Nephron progenitor cell (in vitro differentiated cells): Measurements from ENCODE around the gene ARHGEF1.

ENCODE experiments used
- DNase-seq: peaks from one replicate; pipeline ENCODE4 v3.0.0; 2021
- H3K27ac Mint-ChIP-seq: 2 replicates; pipeline ENCODE4 v1.8.0; 2021; ENCODE audit warnings: mild to moderate bottlenecking, moderate library complexity, mixed read lengths
- H3K27me3 Mint-ChIP-seq: 2 replicates; pipeline ENCODE4 v1.8.0; 2021; ENCODE audit warnings: mild to moderate bottlenecking, low read depth, mixed read lengths; ENCODE audit not compliant: poor library complexity
- H3K36me3 Mint-ChIP-seq: 2 replicates; pipeline ENCODE4 v1.8.0; 2021; ENCODE audit warnings: low read depth, mixed read lengths
- H3K4me1 Mint-ChIP-seq: 2 replicates; pipeline ENCODE4 v1.8.0; 2021; ENCODE audit warnings: mixed read lengths
- H3K4me3 Mint-ChIP-seq: 2 replicates; pipeline ENCODE4 v1.8.0; 2021; ENCODE audit warnings: mild to moderate bottlenecking, moderate library complexity, mixed read lengths
- H3K9me3 Mint-ChIP-seq: 2 replicates; pipeline ENCODE4 v1.8.0; 2021; ENCODE audit warnings: mild to moderate bottlenecking, moderate library complexity, mixed read lengths
- TF ChIP-seq, protein P1 (sequence below): fragments of 200-600 bp; sonication (generic); IDR thresholded peaks from 2 replicates; pipeline ENCODE4 v1.5.0; 2021; ENCODE audit warnings: antibody characterized with exemption

Gene ARHGEF1

DNA sequence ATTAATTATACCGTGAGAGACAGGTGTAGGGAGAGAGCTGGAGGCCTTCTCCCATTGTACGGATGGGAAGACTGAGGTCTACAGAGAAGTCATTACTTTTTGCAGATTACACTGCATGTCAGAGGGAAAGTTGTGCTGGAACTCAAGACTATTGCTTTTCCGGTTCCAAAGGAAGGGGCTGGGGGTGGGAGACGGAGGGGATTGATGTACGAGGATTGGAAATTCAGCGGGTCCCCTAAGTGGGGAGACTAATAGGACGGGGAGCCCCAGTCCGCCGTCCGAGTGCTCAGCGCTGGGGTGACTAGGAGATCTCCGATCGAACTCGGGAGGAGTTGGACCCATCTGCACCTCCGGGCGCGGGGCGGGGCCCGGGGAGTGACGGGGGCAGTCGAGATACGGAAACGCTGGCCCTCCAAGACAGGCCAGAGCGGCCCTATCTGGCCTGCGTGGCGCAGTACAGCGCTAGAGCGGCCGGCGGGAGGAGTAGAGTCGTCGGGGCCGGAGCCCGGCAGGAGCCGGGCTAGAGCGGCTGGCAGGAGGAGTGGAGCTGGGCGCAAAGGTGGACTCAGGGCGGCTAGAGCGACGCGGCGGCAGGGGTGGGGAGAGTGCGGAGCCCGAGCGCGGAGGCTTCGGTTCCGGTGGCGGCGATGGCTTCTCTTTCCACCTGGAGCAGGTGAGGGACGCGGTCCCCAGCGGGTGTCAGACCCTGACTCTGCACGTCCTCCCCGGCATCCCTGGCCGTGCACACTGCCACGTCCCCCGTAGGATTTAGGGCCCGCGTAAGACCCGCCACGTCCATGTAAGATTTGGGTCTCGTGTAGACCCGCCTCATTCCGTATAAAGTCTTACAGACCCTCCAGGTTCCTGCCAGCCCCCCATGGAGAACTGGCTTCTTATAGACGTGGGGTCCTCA is 1.1 kb downstream of the ARHGEF1 start:
- no peaks in the 10 kb centered on the region for H3K36me3 Mint-ChIP-seq
- DNase-seq = peak; percentile 91
- peaks cover 51% of the 10 kb centered on the region for H3K4me1 Mint-ChIP-seq
- no peak overlapping the region for H3K27ac Mint-ChIP-seq
- H3K4me3 Mint-ChIP-seq = peak overlapping the region; percentile 94
- no peaks in the 10 kb centered on the region for H3K9me3 Mint-ChIP-seq
- TF ChIP-seq, protein P1, sequence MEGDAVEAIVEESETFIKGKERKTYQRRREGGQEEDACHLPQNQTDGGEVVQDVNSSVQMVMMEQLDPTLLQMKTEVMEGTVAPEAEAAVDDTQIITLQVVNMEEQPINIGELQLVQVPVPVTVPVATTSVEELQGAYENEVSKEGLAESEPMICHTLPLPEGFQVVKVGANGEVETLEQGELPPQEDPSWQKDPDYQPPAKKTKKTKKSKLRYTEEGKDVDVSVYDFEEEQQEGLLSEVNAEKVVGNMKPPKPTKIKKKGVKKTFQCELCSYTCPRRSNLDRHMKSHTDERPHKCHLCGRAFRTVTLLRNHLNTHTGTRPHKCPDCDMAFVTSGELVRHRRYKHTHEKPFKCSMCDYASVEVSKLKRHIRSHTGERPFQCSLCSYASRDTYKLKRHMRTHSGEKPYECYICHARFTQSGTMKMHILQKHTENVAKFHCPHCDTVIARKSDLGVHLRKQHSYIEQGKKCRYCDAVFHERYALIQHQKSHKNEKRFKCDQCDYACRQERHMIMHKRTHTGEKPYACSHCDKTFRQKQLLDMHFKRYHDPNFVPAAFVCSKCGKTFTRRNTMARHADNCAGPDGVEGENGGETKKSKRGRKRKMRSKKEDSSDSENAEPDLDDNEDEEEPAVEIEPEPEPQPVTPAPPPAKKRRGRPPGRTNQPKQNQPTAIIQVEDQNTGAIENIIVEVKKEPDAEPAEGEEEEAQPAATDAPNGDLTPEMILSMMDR = no peak
- peaks cover 45% of the 10 kb centered on the region for H3K27me3 Mint-ChIP-seq

DNA sequence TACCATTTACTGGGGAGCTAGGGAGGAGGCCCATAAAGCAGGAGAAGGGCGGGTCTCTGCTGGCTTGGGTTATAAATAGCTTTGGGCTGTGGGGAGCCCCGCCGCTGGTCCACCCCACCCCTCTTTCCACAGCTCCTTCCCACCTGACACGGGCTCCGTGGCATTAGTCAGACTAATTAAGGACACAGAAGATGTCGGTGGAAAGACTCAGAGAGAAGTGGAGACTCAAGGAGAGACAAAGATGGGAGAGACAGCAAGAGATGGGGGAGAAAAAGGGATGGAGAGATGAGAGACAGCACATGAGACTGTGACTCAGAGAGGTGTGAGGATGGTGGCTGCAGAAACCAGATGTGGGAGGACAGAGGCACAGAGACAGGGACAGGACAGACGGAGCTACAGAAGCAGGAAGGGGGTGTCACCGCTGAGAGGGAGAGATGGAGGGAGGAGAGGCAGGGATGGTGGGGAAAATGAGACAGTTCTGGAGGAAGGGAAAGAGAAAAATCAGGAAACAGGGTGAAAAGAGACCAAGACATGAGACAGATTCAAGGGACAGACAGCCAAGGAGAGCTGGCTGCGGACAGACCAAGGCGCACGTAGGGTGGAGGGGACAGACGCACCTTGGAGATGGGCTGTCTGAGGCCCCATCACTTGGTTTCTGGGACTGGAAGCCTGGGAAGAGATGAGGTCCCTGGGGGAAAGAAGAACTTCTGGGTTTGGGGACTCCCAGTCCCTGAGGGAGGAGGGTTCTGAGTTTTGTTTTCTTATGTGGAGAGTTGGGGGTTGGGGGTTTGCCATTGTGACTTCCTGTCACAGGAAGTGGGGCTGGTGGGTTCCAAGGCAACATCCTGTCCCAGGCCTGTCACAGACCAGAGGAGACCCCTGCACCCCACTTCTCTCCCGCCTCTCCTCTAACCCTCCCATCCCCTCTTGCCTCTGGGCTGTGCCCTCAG is 4.1 kb downstream of the ARHGEF1 start:
- H3K4me1 Mint-ChIP-seq = peaks cover 46% of the 10 kb centered on the region
- H3K27ac Mint-ChIP-seq = no peak overlapping the region
- DNase-seq = no peak
- H3K9me3 Mint-ChIP-seq = no peaks in the 10 kb centered on the region
- H3K27me3 Mint-ChIP-seq = peaks cover 20% of the 10 kb centered on the region
- H3K4me3 Mint-ChIP-seq = peak overlapping the region; percentile 2
- H3K36me3 Mint-ChIP-seq = no peaks in the 10 kb centered on the region
- TF ChIP-seq, protein P1 = no peak

DNA sequence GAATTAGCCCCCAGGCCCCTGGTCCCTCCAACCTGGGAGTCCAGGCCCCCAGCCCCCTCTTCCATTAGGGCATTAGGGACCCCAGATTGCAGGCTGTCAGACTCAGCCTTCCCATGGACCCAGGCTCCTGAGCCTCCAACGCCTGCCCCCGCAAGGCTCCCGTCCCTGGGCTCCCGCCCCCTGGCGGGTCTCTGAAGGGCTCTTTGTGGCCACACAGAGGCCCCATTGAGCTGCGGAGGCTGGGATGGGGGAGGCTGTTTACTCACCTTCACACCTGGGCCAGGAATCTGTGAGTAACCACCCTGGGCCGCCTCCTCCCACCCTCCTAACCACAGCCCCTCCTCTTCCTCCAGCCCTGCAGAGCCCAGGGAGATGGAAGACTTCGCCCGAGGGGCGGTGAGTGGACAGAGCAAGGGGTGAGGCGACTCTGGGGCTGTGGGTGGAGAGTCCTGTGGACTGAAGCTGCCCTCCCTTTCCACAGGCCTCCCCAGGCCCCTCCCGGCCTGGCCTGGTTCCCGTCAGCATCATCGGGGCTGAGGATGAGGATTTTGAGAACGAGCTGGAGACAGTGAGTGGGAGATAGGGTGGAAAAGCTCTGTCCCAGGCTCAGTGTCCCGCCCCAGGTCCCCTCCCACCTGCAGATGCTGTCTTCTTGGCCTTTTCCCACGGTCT is 4.9 kb downstream of the ARHGEF1 start:
- Mint-ChIP-seq H3K4me1 (peaks cover 39% of the 10 kb centered on the region), H3K4me3 (no peak overlapping the region), H3K27ac (no peak overlapping the region), H3K9me3 (no peaks in the 10 kb centered on the region), H3K36me3 (no peaks in the 10 kb centered on the region), H3K27me3 (peaks cover 12% of the 10 kb centered on the region)
- TF ChIP-seq, protein P1 = no peak
- peak; percentile 35 for DNase-seq

DNA sequence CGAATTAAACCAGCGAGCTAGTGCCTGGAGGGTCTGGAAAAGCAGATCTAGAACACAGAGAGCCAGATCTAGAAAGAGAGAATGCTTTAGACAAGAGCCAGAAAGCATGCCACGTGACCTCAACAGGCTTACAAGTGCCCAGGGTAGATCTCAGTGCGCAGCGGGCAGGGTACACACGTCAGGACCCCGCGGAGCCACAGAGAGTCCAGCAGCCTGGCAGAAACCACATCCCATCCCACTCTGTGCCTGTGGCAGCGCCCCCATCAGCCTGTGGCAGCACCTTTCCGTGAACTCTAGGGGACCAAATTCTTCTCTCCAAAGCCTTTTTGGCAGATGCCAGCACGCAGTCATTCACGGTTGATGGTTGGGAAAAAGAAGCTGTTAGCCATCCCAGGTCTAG is 5.9 kb downstream of the ARHGEF1 start:
- Mint-ChIP-seq H3K9me3 (no peaks in the 10 kb centered on the region), H3K36me3 (no peaks in the 10 kb centered on the region), H3K4me1 (peaks cover 36% of the 10 kb centered on the region), H3K27ac (no peak overlapping the region), H3K4me3 (no peak overlapping the region), H3K27me3 (peaks cover 5% of the 10 kb centered on the region)
- no peak for DNase-seq
- TF ChIP-seq, protein P1 = no peak

DNA sequence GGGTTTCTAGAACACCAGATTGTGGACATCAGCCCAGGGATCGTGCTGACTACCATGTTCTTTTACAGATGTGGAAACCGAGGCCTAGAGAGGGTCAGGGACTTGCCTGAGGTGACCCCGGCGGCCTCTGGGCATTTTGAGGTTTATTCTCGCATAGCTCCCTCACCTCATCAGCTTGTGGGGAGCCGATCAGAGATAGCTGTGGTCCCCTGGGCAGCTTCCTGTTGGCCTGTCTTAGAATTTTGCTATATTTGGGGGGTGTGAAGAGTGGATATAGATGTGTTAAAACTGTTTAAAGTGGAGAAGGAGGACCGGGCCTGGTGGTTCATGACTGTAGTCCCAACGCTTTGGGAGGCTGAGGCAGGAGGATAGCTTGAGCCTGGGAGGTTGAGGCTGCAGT is 6.9 kb downstream of the ARHGEF1 start:
- no peak overlapping the region for H3K4me3 Mint-ChIP-seq
- TF ChIP-seq, protein P1 = no peak
- no peak overlapping the region for H3K27ac Mint-ChIP-seq
- H3K27me3 Mint-ChIP-seq = peaks cover 3% of the 10 kb centered on the region
- H3K4me1 Mint-ChIP-seq = peaks cover 39% of the 10 kb centered on the region
- no peak for DNase-seq
- H3K9me3 Mint-ChIP-seq = no peaks in the 10 kb centered on the region
- H3K36me3 Mint-ChIP-seq = no peaks in the 10 kb centered on the region
